RKO (cell line): Measurements from ENCODE around the gene ABCA9.
"Not testable (repeated sequence)": the region's sequence is repeated elsewhere in the genome, so short reads cannot be mapped to it uniquely, and the experiment has no call there.

ENCODE experiments used
- DNase-seq: peaks from one replicate; pipeline ENCODE4 v3.0.0-alpha.2; 2016; ENCODE audit warnings: low spot score

The ABCA9 gene

GRCh38 chr17:69060822-69061221 is at the start of gene ABCA9:
ABCA9 (minus strand) TSS chr17:69060927; CDS start chr17:69051126, 9,801 bp downstream.
- DNase-seq: no peak

GRCh38 chr17:69105907-69106730 is 45.4 kb upstream of the ABCA9 start:
- DNase-seq: no peak

- no peak for DNase-seq
These were observed 43.0 kb upstream of the ABCA9 start for GRCh38 chr17:69103557-69104233.

- no peak for DNase-seq
These were observed 37.9 kb upstream of the ABCA9 start for GRCh38 chr17:69098625-69099024.

- no peak for DNase-seq
These were observed 35.8 kb upstream of the ABCA9 start for GRCh38 chr17:69096541-69096940.

- DNase-seq: no peak
These were observed 33.3 kb upstream of the ABCA9 start for GRCh38 chr17:69093995-69094394.

- DNase-seq: no peak
These were observed 32.6 kb upstream of the ABCA9 start for GRCh38 chr17:69093279-69093789.

GRCh38 chr17:69090365-69090764 is 29.6 kb upstream of the ABCA9 start:
- no peak for DNase-seq

- no peak for DNase-seq
These were observed 28.0 kb upstream of the ABCA9 start for GRCh38 chr17:69088643-69089200.

GRCh38 chr17:69086641-69087040 is 25.9 kb upstream of the ABCA9 start:
- no peak for DNase-seq

GRCh38 chr17:69084911-69085310 is 24.2 kb upstream of the ABCA9 start:
- peak; percentile 1 for DNase-seq

GRCh38 chr17:69082696-69083095 is 22.0 kb upstream of the ABCA9 start:
- no peak for DNase-seq

- no peak for DNase-seq
These were observed 18.1 kb upstream of the ABCA9 start for GRCh38 chr17:69078864-69079263.

GRCh38 chr17:69075823-69076222 is 15.1 kb upstream of the ABCA9 start:
- DNase-seq: no peak

GRCh38 chr17:69073392-69073791 is 12.7 kb upstream of the ABCA9 start:
- DNase-seq: not testable (repeated sequence)

GRCh38 chr17:69072803-69073256 is 12.1 kb upstream of the ABCA9 start:
- not testable (repeated sequence) for DNase-seq

GRCh38 chr17:69071233-69071586 is 10.5 kb upstream of the ABCA9 start:
- not testable (repeated sequence) for DNase-seq

- DNase-seq: not testable (repeated sequence)
These were observed 9.9 kb upstream of the ABCA9 start for GRCh38 chr17:69070378-69071232.

- DNase-seq: no peak
These were observed 8.6 kb upstream of the ABCA9 start for GRCh38 chr17:69069226-69069750.

- peak; percentile 14 for DNase-seq
These were observed 6.7 kb upstream of the ABCA9 start for GRCh38 chr17:69067274-69068047.

GRCh38 chr17:69066482-69066881 is 5.8 kb upstream of the ABCA9 start:
- DNase-seq: no peak
